Renal cortex interstitium (tissue), 11 donors: ENCODE data around the gene KDM5A. TPM values are rescaled to one million over a fixed set of nuclear protein-coding genes. Genes with fewer than 3 reads are reported as not detected.
"Not testable (repeated sequence)": the region's sequence is repeated elsewhere in the genome, so short reads cannot be mapped to it uniquely, and the experiment has no call there.

Experiments
- DNase-seq, 11 donors: peaks; one replicate each; pipeline ENCODE4 v3.0.0-alpha.2; 2013; ENCODE audit warnings: low read depth in 9 of 11, low spot score in 4 of 11; ENCODE audit errors: extremely low read depth in 1 of 11
- polyA plus RNA-seq, 3 donors: library from polyadenylated mRNA; unstranded; fragments of 120-200 nt; gene quantifications; one replicate each; pipeline ENCODE4 v1.2.1, GENCODE V29; 2013; ENCODE audit not compliant: insufficient read length in 3 of 3

Gene KDM5A
- polyA plus RNA-seq, 3 donors = 44.6 to 50.0 (median 45.4) TPM

GRCh38 chr12:351197-351596, 37.9 kb downstream of the KDM5A start:
- DNase-seq = not testable (repeated sequence)

- not testable (repeated sequence) for DNase-seq
Measured at GRCh38 chr12:349625-350024, 39.5 kb downstream of the KDM5A start.

- DNase-seq = not testable (repeated sequence)
Measured at GRCh38 chr12:343036-343435, 46.1 kb downstream of the KDM5A start.

- DNase-seq = no peak
Measured at GRCh38 chr12:337039-337438, 52.1 kb downstream of the KDM5A start.

- no peak for DNase-seq
Measured at GRCh38 chr12:334125-334524, 55.0 kb downstream of the KDM5A start.

- no peak for DNase-seq
Measured at GRCh38 chr12:332581-333205, 56.4 kb downstream of the KDM5A start.

GRCh38 chr12:331287-331686, 57.8 kb downstream of the KDM5A start:
- DNase-seq = no peak

- DNase-seq = no peak
Measured at GRCh38 chr12:325906-326305, 63.2 kb downstream of the KDM5A start.

GRCh38 chr12:323507-323906, 65.6 kb downstream of the KDM5A start:
- DNase-seq = no peak

- peak in 4 of 11 donors; percentile 1 to 11 (median 6) for DNase-seq
Measured at GRCh38 chr12:321606-322326, 67.4 kb downstream of the KDM5A start.

- no peak for DNase-seq
Measured at GRCh38 chr12:318759-319515, 70.2 kb downstream of the KDM5A start.

- peak in 2 of 11 donors; percentile 1 to 11 for DNase-seq
Measured at GRCh38 chr12:308511-308910, 80.6 kb downstream of the KDM5A start.

- no peak for DNase-seq
Measured at GRCh38 chr12:307406-307805, 81.7 kb downstream of the KDM5A start.

GRCh38 chr12:304805-305204, 84.3 kb downstream of the KDM5A start:
- no peak for DNase-seq

- not testable (repeated sequence) for DNase-seq
Measured at GRCh38 chr12:302766-303165, 86.4 kb downstream of the KDM5A start.

- DNase-seq = not testable (repeated sequence)
Measured at GRCh38 chr12:300166-300565, 89.0 kb downstream of the KDM5A start.

GRCh38 chr12:299511-299910, 89.6 kb downstream of the KDM5A start:
- not testable (repeated sequence) for DNase-seq

- DNase-seq = not testable (repeated sequence)
Measured at GRCh38 chr12:298059-298458, 91.1 kb downstream of the KDM5A start.

GRCh38 chr12:295132-295531, 94.0 kb downstream of the KDM5A start:
- no peak for DNase-seq

GRCh38 chr12:293199-293598, 95.9 kb downstream of the KDM5A start:
- DNase-seq = no peak
